NCI-H1436 treated with DMSO at 0.1 percent for 48 hours (cell line): ENCODE measurements around the gene GRK3.

Experiments used
- DNase-seq: peaks from one replicate; lab custom pipeline; 2025; lab: John Stamatoyannopoulos, UW

The GRK3 gene

DNA sequence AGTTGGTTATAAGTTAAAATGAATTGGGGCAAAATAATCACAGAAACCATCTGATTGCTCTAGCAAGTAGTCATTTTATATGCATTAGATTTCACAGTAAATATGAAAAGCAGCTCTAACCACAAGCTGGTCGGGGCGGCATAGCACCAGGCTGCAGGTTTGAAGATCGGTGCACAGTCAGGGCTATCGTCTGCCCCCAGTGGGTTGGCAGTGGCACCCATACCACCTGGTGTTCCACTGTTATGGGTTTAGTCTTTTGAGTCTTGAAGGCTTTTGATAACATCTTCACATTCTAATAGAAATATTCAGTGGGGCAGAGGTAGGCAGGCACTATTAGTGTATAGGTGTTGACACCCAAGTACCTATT is 62.1 kb downstream of the GRK3 start:
- DNase-seq: no peak

DNA sequence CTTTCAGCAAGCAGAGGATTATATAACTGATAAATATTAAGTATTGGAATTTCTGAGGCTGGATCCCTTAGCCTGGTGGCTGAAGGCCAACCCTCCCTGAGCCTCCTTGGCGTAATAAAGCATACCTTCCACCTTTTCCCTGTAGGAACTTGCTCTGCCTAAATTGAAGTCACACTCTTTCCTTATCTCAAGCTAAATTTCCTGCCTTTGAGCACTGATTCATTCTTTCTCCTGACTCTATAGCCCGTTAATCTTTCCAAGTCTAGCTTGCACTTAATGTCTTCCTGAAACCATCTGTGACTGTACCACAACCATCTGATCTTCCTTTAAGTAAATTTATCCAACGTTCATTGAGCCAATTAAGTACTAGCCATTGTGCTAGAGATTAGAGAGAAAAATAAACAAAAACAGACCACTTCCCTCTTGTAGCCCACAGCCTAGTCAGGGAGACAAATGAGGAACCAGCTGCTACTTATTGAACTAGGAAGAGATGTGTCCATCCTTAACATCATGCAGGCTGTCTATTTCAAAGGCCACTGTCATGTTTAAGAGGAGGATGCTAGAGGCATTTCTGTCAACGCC is 62.9 kb downstream of the GRK3 start:
- no peak for DNase-seq

DNA sequence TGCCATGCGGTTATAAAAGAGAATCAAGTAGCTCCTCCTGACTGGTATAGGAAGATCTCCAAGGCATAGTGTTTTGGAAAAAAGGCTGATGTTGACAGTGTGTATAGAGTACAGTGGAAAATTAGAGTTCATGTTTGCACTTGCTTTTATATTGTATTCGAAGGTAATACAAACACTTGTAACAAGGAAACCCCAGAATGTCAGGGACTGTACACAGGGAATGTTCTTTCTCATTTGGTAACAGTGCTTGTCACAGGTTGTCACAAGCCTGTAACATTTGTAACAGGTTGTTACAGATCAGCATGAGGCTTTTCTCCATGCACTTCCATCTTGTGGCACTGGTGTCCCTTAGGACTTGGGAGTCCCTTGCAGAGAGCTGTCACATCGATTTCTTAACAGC is 64.0 kb downstream of the GRK3 start:
- no peak for DNase-seq

DNA sequence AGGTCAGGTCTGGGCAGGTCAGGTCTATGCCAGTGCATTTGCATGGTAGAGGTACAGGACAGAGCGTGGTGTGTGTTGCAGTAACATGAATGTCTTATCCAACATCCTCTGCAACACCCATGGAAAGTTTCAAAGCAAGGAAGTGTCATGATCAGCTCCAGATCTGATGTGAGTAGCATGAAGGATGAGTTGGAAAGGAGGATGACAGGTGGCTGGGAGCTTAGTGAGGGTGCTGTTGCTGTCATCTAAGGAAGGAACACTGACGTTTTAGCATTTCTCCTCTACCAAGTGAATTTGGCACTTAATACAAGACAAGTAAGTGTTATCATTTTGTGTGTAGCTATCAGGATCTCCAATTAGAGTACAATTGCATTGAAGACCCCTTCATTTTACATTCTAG is 65.1 kb downstream of the GRK3 start:
- DNase-seq: no peak

DNA sequence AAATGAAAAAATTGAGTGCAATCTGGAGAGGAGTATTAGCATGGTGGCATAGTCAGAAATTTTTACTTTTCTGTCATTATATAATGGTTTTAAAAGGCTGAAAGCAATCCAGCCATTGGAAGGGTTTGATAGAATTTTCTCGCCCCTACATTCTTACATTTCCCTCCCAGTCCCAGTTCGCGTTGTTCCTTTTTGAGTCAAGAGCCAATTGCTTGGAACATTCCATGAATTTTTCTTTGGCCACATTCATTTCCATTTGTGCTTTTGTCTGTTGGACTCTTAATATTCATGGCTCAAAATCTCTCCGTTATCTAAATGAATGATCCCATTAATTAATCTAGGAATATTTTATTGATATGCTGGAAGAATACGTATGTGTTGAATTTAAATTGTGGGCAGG is 66.0 kb downstream of the GRK3 start:
- DNase-seq: no peak

DNA sequence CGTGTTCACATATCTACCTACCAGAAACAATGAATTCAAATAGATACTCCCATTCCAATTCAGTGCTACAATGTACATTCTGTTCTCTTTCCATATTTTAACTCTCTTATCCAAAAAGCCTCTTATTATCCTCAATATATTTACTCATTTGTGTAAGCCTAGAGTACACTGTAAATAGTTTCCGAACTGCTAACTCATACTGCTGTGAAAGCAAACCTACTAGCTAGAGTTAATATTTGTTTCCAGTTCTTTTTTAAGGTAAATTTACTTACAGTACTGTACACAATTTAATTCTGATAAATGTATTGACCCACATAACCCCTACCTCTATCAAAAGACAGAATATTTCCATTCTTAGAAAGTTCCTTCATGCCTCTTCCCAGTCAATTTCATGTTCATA is 71.8 kb downstream of the GRK3 start:
- DNase-seq: no peak

DNA sequence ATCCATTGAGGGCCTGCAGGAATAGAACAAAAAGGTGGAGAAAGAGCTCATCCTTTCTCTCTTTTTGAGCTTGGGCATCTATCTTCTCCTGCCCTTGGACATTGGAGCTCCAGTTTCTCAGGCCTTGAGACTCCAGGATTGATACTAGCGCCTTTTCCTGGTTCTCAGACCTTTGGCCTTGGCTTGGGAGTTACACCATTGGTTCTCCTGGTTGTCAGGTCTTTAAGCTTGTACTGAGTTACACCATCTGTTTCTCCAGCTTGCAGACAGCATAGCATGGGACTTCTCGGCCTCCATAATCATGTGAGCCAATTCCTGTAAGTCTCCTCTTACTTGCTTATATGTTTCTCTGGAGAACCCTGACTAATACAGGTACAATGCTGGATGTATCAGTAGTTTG is 72.6 kb downstream of the GRK3 start:
- DNase-seq: no peak

DNA sequence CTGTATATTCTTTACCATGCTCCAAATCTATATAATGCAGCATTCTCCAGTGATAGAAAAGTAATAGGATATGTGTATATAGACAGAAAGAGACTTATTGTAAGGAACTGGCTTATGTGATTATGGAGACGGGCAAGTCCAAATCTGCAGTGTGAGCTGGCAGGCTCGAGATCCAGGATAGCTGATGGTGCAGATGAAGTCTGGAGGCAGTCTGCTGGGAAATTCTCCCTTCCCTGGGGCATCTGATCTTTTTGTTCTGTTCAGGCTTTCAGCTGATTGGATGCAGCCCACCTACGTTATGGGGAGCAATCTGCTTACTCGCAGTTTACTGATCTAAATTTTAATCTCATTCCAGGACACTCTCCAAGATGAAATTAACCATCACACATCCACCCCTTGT is 73.2 kb downstream of the GRK3 start:
- no peak for DNase-seq

DNA sequence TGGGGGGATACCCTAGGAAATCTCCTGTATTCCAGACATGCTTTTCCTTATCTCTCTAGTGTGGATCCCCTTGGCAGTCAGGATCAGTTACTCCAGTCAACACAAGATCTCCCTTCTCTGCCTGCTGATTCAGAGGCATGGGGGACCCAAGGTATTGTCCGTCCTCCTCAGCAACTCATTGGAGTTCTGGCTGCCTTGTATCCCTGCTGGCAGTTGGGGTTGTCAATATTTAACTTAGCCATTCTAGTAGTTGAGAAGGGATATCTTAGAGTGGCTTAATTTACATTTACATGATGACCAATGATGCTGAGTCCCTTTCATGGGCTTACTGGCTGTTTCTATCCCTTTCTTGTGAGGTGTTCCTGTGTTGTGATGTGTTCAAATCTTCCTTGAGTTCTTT is 74.2 kb downstream of the GRK3 start:
- DNase-seq: no peak

DNA sequence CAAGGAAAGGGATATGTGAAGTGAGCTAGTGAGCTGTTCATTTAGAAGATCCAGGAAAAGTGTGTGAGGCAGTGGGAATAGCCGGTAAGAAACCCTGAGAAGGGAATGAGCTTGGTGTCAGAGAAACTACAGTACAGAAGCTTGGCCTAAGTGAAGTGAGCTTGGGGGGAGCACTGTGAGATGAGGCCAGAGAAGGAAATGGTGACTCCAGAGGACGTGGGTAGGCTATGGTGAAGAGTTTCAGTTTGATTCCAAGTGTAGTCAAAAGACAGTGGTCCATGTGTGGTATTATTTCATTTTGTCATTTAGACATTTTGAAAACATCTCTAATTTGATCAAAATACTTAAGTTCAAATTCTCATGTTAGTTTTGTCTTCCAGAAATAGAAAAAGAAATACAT is 77.2 kb downstream of the GRK3 start:
- DNase-seq: no peak

DNA sequence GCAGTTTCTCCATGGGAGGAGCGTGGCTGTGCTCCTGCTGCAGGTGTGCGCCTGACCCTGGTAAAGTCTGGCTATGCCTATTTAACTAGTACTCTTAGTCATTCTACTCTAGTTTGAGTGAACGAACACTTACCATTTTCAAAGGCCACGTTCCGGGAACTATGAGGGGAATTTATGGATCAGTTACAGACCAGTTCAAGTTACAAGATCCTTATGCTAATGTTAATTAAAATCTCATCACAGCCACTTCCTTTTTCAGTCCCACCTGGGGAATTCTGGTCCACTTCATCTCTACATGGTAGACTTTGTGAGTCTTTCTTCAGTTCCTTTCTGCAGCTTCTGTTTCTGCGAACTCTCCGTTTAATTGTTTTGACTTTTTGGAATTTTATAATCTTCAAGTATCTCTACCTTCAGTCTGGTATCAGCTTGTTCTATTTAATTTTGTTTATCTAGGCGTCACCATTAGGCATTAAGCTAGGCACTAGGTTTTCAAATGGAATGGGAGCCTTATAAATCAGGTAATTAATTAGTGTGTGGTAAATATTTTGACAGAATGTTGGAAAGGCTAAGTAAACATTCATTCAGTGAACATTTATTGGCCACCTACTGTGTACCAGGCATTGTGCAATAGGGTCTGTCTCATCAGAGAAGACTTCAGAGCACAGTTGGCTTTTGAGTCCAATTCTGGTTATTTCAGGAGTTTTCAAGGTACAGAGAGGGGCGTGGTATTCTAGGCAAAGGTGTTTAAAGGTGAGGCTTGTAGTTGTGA is 78.9 kb downstream of the GRK3 start:
- no peak for DNase-seq

DNA sequence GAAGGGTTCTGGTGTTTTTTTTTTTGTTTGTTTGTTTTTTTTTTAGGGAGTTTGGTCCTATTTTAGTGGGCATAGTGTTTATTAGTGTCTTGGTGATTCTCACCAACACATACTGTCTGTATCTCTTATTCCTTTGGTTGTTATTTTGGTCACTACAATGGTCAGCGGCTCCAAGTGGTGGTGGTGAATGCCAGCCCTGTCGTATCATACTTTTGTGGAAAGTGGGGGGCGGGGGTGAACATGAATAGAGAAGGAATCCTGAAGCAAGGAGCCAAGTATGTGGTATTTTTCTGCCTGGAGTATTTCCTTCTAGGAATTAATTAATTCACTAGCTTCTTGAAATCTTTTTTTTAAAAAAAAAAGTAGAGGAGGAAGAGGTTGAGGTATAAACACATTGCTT is 79.6 kb downstream of the GRK3 start:
- no peak for DNase-seq

DNA sequence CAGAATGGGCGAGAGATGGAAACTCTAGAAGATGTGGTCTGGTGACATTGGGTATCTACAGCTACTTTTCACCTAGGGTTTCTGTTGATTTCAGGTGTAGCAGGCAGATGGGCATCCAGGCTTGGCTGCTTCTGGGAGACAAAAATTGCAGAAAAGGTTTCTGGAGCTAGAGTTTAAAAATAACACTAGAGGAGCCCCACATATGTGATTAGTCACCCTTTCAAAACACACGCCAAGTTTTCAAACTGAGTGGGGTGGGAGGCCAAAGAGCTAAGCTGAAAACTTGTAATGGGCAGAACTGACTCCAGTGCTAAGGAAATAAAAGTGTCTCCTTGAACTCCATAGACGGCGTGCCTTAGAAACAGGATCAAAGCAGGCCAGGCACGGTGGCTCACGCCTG is 80.8 kb downstream of the GRK3 start:
- no peak for DNase-seq

DNA sequence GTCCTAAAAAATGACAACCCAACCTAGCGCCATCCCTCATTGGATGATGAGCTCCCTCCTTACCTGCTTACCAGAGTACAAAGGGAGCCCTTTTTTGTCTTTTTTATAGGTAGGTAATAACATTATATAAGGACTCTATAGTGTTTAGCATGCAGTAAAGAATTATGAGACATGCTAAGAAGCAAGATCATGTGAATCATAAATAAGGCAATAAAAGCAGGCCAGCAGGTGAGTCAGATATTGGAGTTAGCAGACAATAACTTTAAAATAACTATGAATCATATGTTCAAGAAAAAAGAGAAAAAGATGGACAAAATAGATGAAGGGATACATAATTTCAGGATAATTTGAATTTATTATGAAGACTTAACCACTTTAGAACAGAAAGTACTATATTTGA is 81.5 kb downstream of the GRK3 start:
- DNase-seq: no peak

DNA sequence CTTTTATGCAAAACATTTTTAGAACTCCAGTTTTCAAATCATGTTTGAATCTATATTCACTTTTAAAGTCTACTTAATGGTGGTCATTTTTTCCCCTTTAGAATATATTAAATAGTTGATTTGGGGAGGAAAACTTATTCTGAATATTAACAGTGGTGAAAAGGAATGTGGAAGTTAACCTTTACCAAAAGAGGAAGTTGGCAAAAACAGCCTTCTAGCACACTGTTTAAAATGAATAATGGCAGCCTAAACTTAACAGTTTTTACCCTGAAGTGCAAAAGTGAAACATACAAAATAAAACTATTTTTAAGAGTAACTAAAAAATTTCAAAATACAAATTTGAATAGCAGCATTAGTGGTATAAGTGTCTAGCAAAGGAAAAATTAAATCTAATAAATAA is 86.4 kb downstream of the GRK3 start:
- no peak for DNase-seq

DNA sequence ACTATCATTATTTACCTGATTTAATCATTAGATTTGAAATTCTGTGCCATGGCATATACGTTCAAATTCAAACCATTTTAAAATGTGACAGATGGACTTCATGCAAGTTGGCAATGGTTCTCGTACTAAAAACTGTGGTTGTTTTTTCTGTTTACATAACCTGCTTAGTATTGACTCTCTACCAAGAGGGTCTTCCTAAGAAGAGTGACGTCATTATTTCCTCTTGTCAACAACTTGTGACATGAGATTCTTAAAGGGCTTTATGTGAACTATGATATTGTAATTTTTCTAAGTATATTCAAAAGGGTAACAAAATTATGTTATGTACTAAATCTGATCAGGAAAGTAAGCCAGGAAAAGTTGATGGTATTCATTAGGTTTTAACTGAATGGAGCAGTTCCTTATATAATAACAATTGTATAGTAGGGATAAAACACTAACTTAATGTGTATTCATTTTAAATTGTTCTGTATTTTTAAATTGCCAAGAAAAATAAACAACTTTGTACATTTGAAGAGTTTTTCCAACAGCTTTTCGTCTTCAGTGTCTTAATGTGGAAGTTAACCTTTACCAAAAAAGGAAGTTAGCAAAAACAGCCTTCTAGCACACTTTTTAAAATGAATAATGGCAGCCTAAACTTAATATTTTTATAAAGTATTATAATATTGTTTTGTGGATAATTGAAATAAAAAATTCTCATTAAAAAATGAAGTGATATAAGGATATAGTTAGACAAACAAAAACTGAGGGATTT is 87.0 kb downstream of the GRK3 start:
- DNase-seq: no peak

DNA sequence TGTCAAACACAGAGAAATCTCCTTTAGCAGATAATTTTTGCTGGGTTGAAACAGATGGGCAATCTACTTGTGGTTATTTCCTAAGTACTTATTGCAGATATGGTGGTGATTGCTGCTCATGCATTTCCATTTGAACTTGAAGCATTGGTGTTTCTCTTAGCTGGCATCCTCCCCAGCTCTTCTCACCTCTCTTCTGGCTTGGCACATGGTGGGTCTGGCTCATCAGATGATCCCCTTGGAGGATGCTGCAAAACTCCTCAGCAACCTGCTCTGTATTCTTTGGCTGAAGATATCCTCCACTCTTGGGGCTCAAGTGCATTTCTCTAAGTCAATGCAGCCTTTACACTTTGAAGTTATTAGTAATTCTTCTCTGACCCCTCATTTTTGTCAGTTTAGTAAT is 90.2 kb downstream of the GRK3 start:
- DNase-seq: no peak

DNA sequence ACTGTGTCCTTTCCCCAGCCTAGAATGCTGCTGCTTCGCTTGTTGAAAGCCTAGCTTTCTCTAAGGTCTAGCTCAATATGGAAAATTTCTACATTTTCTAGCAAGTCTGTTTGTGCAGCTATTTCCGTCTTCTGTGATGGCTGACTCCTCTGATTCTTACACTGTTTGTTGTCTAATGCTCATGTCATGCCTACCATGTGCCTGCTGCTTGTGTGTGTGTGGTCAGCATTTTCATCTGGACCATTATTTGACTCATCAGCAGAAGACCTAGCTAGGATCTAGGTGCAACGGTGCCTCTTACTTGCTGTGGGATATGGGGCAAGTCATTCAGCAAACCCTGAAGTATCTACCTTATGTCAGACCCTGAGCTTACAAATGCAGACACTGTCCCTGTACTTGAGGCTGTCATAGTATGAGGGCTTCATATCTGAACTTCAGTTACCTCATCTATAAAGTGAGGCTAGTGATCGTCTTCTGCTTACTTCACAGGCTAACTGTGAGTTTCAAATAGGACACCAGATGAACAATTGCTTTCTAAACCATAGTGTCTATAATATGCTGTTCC is 91.0 kb downstream of the GRK3 start:
- DNase-seq: no peak

DNA sequence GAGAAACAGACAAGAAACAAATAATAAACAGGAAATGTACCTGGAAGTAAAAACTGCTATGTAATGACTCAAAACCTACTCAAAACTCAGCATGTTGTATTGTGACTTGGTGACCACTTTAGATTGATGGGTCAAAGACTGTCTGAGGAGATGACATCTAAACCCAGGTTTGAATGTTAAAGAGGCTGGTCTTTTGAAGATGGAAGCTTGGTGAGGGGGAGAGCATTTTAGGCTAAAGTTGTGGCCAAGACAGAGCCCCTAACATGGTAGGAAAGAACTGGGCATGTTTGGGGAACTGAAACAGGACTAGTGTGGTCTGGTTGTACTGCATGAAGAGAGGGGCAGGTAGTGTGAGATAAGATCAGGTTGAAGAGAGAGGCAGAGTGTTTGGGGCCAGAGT is 92.2 kb downstream of the GRK3 start:
- DNase-seq: no peak

DNA sequence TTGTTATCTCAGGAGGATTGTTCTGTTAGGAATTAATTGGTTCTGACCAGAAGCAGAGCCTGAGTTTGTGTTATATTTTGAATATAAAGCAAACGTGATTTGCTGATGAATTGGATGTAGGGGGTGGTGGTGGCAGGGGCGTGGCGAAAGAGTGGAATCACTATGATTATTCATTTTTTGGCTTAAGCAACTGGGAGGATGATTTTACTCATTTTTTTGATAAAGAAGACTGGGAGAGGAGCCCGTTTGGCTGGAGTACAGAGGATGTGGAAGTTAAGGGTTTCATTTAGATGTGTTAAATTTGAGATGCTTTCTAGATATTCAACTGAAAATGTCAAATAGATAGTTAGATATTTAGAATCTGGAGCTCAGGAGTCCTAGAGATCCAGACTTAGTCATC is 94.2 kb downstream of the GRK3 start:
- no peak for DNase-seq

DNA sequence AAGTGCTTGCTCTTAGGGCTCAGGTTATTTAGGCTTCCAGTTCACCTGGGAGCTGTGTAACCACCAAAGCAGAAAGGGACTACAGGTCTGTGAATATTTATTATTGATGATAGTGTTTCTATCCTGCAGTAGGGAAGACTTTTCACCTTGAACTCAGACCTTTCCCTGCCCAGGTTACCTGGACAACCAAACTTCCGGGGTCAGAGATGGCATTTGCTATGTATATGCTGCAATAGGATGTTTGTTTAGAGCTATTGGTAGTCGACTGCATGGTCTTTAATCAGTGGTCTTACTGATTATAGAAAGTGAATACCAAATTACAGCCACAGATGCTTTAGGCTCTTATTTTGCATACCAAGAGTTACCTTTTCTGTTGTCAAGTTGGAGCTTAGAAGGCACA is 94.9 kb downstream of the GRK3 start:
- no peak for DNase-seq

DNA sequence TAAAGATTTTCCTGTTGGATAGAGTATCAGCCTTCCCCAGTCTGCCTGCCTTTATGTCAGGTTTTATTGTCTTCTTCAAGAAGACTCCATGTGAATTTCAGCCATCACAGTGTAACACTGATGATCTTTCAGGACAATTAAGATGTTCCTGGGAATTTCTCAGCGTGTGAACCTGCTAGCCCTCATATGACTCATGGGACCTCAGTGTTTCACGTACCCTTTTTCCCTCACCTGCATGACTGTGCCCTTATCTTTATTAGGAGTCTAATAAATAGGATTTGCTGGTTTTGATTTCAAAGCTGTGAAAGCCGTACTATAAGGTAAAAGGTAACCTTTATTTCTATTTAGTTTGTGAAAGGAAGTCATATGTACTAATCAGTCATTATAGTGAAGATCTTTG is 95.9 kb downstream of the GRK3 start:
- DNase-seq: no peak

DNA sequence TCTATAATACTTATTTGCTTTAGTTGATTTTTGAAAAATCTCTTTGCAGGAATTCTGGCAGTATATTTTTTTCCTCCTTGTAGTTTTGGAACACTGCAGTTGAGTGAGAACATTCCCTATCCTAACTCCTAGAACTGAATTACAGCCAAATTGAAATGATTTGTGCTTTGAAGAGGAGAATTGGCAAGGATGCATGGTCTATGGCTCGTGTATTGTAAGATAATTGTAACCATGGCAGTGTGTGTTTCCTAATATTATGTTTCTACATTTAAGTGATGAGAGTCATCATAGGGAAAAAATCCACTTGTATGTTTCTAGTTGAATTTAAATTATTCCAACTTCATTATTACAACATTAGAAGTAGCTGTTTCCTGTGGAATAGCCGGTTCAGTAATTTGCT is 96.6 kb downstream of the GRK3 start:
- DNase-seq: no peak
